Astrocyte of the cerebellum (primary cell): ENCODE measurements around the gene RGS3.

Source experiments
- DNase-seq: peaks from one replicate; pipeline ENCODE4 v3.0.0-alpha.2; 2011; ENCODE audit warnings: low read depth
- H3K4me3 ChIP-seq: 2 replicates; pipeline ENCODE4 v1.5.1; 2011; ENCODE audit warnings: mild to moderate bottlenecking, low read depth, low read length, moderate library complexity
- in situ Hi-C: cut with HindIII; loops from 2 replicates; pipeline ENCODE4 v1.10.0; 2017; ENCODE audit warnings: low sequenced_read_pairs
- TF ChIP-seq, protein P1 (sequence below): IDR thresholded peaks from 2 replicates; pipeline ENCODE4 v1.5.1; 2012; ENCODE audit warnings: low read length, low read depth, moderate library complexity, mild to moderate bottlenecking; ENCODE audit errors: missing control alignments

The RGS3 gene

DNA sequence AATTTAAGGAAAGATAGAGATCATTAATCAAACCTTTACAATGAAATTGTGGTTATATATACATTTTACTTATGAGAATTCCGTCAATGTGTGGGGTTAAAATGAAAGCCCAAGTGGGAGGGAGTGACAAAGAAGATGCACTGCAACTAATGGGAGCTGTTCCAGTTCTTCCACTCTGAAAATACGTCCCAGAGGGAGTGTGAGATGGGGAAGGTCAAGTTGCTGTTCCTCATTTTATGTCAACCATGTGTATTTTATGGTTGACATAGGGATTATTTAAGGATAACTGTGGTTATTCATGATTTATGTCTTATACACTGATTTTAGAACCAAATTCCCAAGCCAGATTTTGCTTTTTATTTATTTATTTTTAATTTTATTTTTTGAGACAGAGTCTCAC is 14.2 kb upstream of the RGS3 start:
- TF ChIP-seq, protein P1, sequence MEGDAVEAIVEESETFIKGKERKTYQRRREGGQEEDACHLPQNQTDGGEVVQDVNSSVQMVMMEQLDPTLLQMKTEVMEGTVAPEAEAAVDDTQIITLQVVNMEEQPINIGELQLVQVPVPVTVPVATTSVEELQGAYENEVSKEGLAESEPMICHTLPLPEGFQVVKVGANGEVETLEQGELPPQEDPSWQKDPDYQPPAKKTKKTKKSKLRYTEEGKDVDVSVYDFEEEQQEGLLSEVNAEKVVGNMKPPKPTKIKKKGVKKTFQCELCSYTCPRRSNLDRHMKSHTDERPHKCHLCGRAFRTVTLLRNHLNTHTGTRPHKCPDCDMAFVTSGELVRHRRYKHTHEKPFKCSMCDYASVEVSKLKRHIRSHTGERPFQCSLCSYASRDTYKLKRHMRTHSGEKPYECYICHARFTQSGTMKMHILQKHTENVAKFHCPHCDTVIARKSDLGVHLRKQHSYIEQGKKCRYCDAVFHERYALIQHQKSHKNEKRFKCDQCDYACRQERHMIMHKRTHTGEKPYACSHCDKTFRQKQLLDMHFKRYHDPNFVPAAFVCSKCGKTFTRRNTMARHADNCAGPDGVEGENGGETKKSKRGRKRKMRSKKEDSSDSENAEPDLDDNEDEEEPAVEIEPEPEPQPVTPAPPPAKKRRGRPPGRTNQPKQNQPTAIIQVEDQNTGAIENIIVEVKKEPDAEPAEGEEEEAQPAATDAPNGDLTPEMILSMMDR, result no peak
- no peak overlapping the region for H3K4me3 ChIP-seq
- DNase-seq, result no peak
- in situ Hi-C loops, result loop anchor here (5.0 kb wide), 1 partner anchor 138 kb away; no protein-coding TSS in a partner anchor

DNA sequence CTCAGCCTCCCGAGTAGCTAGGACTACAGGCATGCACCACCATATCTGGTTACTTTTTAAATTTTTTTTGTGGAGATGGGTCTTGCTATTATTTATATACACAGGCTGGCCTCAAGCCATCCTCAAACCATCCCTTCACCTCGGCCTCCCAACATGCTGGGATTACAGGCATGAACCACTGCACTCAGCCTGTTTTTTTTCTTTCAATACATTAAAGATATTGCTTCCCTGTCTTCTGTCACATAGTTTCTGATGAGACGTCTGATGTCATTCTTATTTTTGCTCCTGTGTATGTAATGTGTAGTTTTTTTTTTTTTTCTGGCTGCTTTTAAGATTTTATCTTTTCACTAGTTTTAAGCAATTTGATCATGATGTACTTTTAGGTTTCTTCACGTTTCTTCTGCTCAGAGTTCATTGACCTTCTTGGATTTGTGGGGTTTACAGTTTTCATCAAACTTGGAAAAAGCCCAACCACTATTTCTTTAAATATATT is 11.4 kb upstream of the RGS3 start:
- H3K4me3 ChIP-seq, result no peak overlapping the region
- in situ Hi-C loops, result no loop called here
- TF ChIP-seq, protein P1, result no peak
- DNase-seq, result no peak

- in situ Hi-C loops, result no loop called here
- no peak overlapping the region for H3K4me3 ChIP-seq
- TF ChIP-seq, protein P1, result no peak
- DNase-seq, result peak; percentile 83
Observed at GRCh38 chr9:113454914-113455761, 8.4 kb upstream of the RGS3 start.

DNA sequence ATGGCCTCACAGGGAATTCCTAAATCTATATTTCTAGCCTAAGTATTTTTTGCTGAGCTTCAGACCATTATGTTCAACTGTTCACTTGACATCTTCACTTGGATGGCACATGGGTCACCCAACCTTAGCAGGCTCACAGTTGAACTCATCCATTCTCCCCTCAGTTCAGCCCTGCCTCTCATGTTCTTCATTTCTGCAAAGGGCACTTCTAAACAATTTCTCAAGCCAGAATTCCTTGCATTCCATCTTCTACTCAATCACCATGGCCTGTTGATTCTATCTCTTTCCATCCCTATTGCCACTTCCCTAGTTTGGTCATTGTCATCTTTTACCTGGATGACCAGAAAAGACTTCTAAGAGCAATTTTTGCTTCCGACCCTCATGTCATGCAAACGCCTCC is 7.3 kb upstream of the RGS3 start:
- no peak for DNase-seq
- H3K4me3 ChIP-seq, result no peak overlapping the region
- in situ Hi-C loops, result no loop called here
- TF ChIP-seq, protein P1, result no peak

GRCh38 chr9:113461285-113461684 is 2.2 kb upstream of the RGS3 start:
- TF ChIP-seq, protein P1, result no peak
- no peak for DNase-seq
- no peak overlapping the region for H3K4me3 ChIP-seq
- in situ Hi-C loops, result no loop called here

- DNase-seq, result no peak
- H3K4me3 ChIP-seq, result no peak overlapping the region
- in situ Hi-C loops, result no loop called here
- TF ChIP-seq, protein P1, result no peak
Observed at GRCh38 chr9:113461943-113462342, 1.6 kb upstream of the RGS3 start.
